ENCODE results near the gene HNRNPAB.
A peak's percentile ranks its signal among the peaks of the same experiment; 100 is the strongest.
"Not testable (repeated sequence)": the region's sequence is repeated elsewhere in the genome, so short reads cannot be mapped to it uniquely, and the experiment has no call there.

The HNRNPAB gene

GRCh38 chr5:178235588-178235974, 31.2 kb downstream of the HNRNPAB start:
- Histone ChIP-seq H3K4me3 (ENCODE audit: insufficient read depth, low read depth, low read length, poor library complexity, severe bottlenecking) (no peak overlapping the region), H3K4me1 (ENCODE audit: control insufficient read depth, insufficient read depth, low read length, poor library complexity, severe bottlenecking) (peaks cover 53% of the 10 kb centered on the region), H3K27me3 (replicated peaks; ENCODE audit: control insufficient read depth, insufficient read depth, low read length, poor library complexity, severe bottlenecking) (no peaks in the 10 kb centered on the region), H3K9me3 (ENCODE audit: control insufficient read depth, low read length) (no peaks in the 10 kb centered on the region), H3K36me3 (ENCODE audit: control insufficient read depth, insufficient read depth, low read length) (no peaks in the 10 kb centered on the region), H3K27ac (ENCODE audit: insufficient read depth, low read length, poor library complexity, severe bottlenecking) (no peak overlapping the region)
- DNase-seq: no peak

GRCh38 chr5:178236126-178236525, 31.8 kb downstream of the HNRNPAB start:
- Histone ChIP-seq H3K27me3 (replicated peaks; ENCODE audit: control insufficient read depth, insufficient read depth, low read length, poor library complexity, severe bottlenecking) (no peaks in the 10 kb centered on the region), H3K4me1 (ENCODE audit: control insufficient read depth, insufficient read depth, low read length, poor library complexity, severe bottlenecking) (peaks cover 52% of the 10 kb centered on the region), H3K4me3 (ENCODE audit: insufficient read depth, low read depth, low read length, poor library complexity, severe bottlenecking) (no peak overlapping the region), H3K27ac (ENCODE audit: insufficient read depth, low read length, poor library complexity, severe bottlenecking) (no peak overlapping the region), H3K36me3 (ENCODE audit: control insufficient read depth, insufficient read depth, low read length) (no peaks in the 10 kb centered on the region), H3K9me3 (ENCODE audit: control insufficient read depth, low read length) (no peaks in the 10 kb centered on the region)
- DNase-seq: no peak

- H3K4me1 ChIP-seq (ENCODE audit: control insufficient read depth, insufficient read depth, low read length, poor library complexity, severe bottlenecking): peaks cover 49% of the 10 kb centered on the region
- no peak overlapping the region for H3K27ac ChIP-seq (ENCODE audit: insufficient read depth, low read length, poor library complexity, severe bottlenecking)
- no peaks in the 10 kb centered on the region for H3K27me3 ChIP-seq (replicated peaks; ENCODE audit: control insufficient read depth, insufficient read depth, low read length, poor library complexity, severe bottlenecking)
- H3K9me3 ChIP-seq (ENCODE audit: control insufficient read depth, low read length): no peaks in the 10 kb centered on the region
- no peaks in the 10 kb centered on the region for H3K36me3 ChIP-seq (ENCODE audit: control insufficient read depth, insufficient read depth, low read length)
- no peak for DNase-seq
- no peak overlapping the region for H3K4me3 ChIP-seq (ENCODE audit: insufficient read depth, low read depth, low read length, poor library complexity, severe bottlenecking)
Measured at GRCh38 chr5:178236679-178237078, 32.3 kb downstream of the HNRNPAB start.

- Histone ChIP-seq H3K4me3 (ENCODE audit: insufficient read depth, low read depth, low read length, poor library complexity, severe bottlenecking) (no peak overlapping the region), H3K27ac (ENCODE audit: insufficient read depth, low read length, poor library complexity, severe bottlenecking) (peak overlapping the region; percentile 48), H3K27me3 (replicated peaks; ENCODE audit: control insufficient read depth, insufficient read depth, low read length, poor library complexity, severe bottlenecking) (no peaks in the 10 kb centered on the region), H3K36me3 (ENCODE audit: control insufficient read depth, insufficient read depth, low read length) (no peaks in the 10 kb centered on the region), H3K4me1 (ENCODE audit: control insufficient read depth, insufficient read depth, low read length, poor library complexity, severe bottlenecking) (peaks cover 43% of the 10 kb centered on the region), H3K9me3 (ENCODE audit: control insufficient read depth, low read length) (no peaks in the 10 kb centered on the region)
- DNase-seq: no peak
Measured at GRCh38 chr5:178237431-178238312, 33.3 kb downstream of the HNRNPAB start.

DNA sequence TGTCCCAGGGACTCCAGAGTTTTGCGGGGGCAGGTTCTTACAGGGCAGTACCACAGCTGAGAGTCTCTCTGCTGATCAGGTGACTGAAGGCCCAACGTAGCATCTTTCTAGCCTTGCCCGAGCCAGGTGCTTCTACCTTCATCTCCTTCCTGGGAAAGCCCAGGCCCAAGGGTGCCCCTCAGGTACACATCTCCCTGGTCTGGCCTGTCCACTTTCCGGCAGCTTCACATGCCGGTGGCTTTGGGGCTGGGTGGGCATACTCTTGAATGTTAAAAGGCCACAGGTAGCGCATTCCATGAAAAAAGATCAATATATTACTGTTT, 33.9 kb downstream of the HNRNPAB start:
- peaks cover 37% of the 10 kb centered on the region for H3K4me1 ChIP-seq (ENCODE audit: control insufficient read depth, insufficient read depth, low read length, poor library complexity, severe bottlenecking)
- no peak for DNase-seq
- H3K27me3 ChIP-seq (replicated peaks; ENCODE audit: control insufficient read depth, insufficient read depth, low read length, poor library complexity, severe bottlenecking): no peaks in the 10 kb centered on the region
- H3K27ac ChIP-seq (ENCODE audit: insufficient read depth, low read length, poor library complexity, severe bottlenecking): peak overlapping the region; percentile 48
- H3K9me3 ChIP-seq (ENCODE audit: control insufficient read depth, low read length): no peaks in the 10 kb centered on the region
- H3K36me3 ChIP-seq (ENCODE audit: control insufficient read depth, insufficient read depth, low read length): no peaks in the 10 kb centered on the region
- no peak overlapping the region for H3K4me3 ChIP-seq (ENCODE audit: insufficient read depth, low read depth, low read length, poor library complexity, severe bottlenecking)

DNA sequence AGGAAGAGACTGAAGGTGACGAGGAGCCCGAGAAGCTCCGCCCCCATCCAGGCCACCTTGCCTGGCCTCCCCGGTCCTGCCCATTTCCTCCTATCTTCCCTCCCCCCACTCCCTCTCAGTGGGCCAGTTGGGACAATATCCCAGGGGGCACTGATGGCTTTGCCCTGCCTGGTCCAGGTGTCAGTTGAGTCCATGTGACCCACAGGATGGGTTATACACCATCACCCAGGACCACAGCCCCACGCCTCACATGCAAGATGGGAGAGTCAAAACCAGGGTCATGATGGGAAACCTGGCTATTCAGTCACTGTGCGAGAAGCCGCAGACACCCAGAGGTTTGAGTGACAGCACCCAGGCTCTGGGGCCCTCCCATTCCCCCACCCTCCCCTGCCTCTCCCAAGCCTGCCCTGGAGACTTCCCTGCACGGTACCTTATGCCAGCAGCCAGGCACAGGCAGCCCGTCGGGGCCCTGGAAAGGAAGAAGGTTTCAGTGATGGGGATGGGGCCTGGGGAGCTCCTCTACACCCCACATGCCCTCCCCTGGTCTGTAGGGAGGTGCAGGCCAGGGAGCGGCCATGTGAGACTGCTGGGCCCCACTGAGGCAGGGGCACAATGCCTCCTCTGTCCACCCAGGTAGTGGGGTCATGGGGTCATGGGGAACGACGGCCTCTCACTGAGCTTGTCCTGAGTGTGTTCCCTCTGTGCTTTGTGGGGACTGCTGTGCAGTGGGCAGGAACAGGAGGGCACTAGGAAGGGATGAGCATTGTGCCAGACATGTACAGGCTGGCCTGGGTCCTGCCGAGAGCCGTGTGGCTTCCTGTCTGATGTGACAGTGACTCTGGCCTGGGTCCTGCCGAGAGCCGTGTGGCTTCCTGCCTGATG, 34.6 kb downstream of the HNRNPAB start:
- Histone ChIP-seq H3K9me3 (ENCODE audit: control insufficient read depth, low read length) (no peaks in the 10 kb centered on the region), H3K4me3 (ENCODE audit: insufficient read depth, low read depth, low read length, poor library complexity, severe bottlenecking) (no peak overlapping the region), H3K27ac (ENCODE audit: insufficient read depth, low read length, poor library complexity, severe bottlenecking) (peak overlapping the region; percentile 48), H3K4me1 (ENCODE audit: control insufficient read depth, insufficient read depth, low read length, poor library complexity, severe bottlenecking) (peaks cover 37% of the 10 kb centered on the region), H3K27me3 (replicated peaks; ENCODE audit: control insufficient read depth, insufficient read depth, low read length, poor library complexity, severe bottlenecking) (no peaks in the 10 kb centered on the region), H3K36me3 (ENCODE audit: control insufficient read depth, insufficient read depth, low read length) (no peaks in the 10 kb centered on the region)
- no peak for DNase-seq

GRCh38 chr5:178239626-178240301, 35.4 kb downstream of the HNRNPAB start:
- not testable (repeated sequence) for H3K4me3 ChIP-seq (ENCODE audit: insufficient read depth, low read depth, low read length, poor library complexity, severe bottlenecking); H3K9me3 ChIP-seq (ENCODE audit: control insufficient read depth, low read length); DNase-seq; H3K27ac ChIP-seq (ENCODE audit: insufficient read depth, low read length, poor library complexity, severe bottlenecking); H3K27me3 ChIP-seq (replicated peaks; ENCODE audit: control insufficient read depth, insufficient read depth, low read length, poor library complexity, severe bottlenecking); H3K36me3 ChIP-seq (ENCODE audit: control insufficient read depth, insufficient read depth, low read length)
- H3K4me1 ChIP-seq (ENCODE audit: control insufficient read depth, insufficient read depth, low read length, poor library complexity, severe bottlenecking): peaks cover 37% of the 10 kb centered on the region

DNA sequence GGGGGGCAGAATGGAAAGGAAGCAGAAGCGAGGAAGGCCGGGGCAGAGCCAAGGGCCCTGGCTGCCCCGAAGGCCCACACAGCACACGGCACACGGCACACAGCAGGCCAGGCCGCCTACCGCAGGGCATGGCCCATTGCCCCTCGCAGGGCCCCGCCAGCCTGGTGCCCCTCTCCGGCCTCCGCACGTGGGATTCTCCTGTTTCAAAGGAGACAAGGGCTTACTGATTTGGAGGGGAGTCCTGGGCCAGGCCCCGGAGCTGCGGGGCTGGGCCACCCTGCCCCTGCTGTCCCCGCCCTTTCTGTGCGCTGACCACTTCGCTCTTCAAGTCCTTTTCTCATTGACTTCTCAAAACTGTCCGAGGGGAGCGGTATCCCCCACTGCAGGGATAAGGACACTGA, 36.0 kb downstream of the HNRNPAB start:
- Histone ChIP-seq H3K4me3 (ENCODE audit: insufficient read depth, low read depth, low read length, poor library complexity, severe bottlenecking) (no peak overlapping the region), H3K36me3 (ENCODE audit: control insufficient read depth, insufficient read depth, low read length) (no peaks in the 10 kb centered on the region), H3K27ac (ENCODE audit: insufficient read depth, low read length, poor library complexity, severe bottlenecking) (no peak overlapping the region), H3K4me1 (ENCODE audit: control insufficient read depth, insufficient read depth, low read length, poor library complexity, severe bottlenecking) (peaks cover 37% of the 10 kb centered on the region), H3K9me3 (ENCODE audit: control insufficient read depth, low read length) (no peaks in the 10 kb centered on the region), H3K27me3 (replicated peaks; ENCODE audit: control insufficient read depth, insufficient read depth, low read length, poor library complexity, severe bottlenecking) (no peaks in the 10 kb centered on the region)
- no peak for DNase-seq

DNA sequence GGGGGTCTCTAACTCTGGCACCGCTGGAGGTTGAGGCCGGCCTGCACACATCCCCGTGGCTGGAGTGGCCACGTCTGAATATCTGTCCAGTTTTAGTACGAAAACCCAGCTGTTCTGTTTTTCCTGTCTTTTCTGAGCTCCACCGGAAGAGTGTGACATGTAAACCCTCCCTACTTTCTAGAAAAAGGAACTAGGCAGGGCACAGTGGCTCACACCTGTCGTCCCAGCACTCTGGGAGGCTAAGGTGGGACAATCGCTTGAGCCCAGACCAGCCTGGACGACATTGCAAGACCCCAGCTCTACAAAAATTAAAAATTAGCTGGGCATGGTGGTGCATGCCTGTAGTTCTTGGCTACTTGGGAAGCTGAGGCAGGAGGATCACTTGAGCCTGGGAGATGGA, 36.4 kb downstream of the HNRNPAB start:
- Histone ChIP-seq H3K4me3 (ENCODE audit: insufficient read depth, low read depth, low read length, poor library complexity, severe bottlenecking) (no peak overlapping the region), H3K27ac (ENCODE audit: insufficient read depth, low read length, poor library complexity, severe bottlenecking) (no peak overlapping the region), H3K27me3 (replicated peaks; ENCODE audit: control insufficient read depth, insufficient read depth, low read length, poor library complexity, severe bottlenecking) (no peaks in the 10 kb centered on the region), H3K4me1 (ENCODE audit: control insufficient read depth, insufficient read depth, low read length, poor library complexity, severe bottlenecking) (peaks cover 37% of the 10 kb centered on the region), H3K36me3 (ENCODE audit: control insufficient read depth, insufficient read depth, low read length) (no peaks in the 10 kb centered on the region), H3K9me3 (ENCODE audit: control insufficient read depth, low read length) (no peaks in the 10 kb centered on the region)
- DNase-seq: no peak
